ENCODE measurements around the gene RCOR1. TPM values are rescaled to one million over a fixed set of nuclear protein-coding genes. Genes with fewer than 3 reads are reported as not detected.

RCOR1 gene
- total RNA-seq, 1 donor from 2014 or later = 28.5 TPM

DNA sequence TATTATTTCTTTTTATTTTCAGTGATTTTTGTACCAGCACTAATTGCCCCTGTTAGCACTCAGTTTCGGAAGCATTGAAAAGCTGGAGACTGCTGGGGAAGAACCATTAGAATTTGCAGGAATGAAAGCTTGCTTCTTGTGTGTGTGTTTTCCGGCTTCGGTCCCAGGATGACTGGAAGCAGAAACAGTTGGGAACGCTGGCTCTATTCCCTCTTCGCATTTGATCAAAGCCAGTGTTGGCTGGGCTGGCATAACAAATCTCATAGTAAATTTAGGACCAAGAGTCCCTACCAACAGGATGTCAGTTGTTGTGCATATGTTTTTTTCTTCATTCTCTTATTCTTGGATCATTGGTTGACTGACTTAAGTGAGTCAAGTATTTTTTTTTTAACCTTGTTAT, 131.2 kb downstream of the RCOR1 start:
- no peak for DNase-seq (ENCODE audit: low spot score)

DNA sequence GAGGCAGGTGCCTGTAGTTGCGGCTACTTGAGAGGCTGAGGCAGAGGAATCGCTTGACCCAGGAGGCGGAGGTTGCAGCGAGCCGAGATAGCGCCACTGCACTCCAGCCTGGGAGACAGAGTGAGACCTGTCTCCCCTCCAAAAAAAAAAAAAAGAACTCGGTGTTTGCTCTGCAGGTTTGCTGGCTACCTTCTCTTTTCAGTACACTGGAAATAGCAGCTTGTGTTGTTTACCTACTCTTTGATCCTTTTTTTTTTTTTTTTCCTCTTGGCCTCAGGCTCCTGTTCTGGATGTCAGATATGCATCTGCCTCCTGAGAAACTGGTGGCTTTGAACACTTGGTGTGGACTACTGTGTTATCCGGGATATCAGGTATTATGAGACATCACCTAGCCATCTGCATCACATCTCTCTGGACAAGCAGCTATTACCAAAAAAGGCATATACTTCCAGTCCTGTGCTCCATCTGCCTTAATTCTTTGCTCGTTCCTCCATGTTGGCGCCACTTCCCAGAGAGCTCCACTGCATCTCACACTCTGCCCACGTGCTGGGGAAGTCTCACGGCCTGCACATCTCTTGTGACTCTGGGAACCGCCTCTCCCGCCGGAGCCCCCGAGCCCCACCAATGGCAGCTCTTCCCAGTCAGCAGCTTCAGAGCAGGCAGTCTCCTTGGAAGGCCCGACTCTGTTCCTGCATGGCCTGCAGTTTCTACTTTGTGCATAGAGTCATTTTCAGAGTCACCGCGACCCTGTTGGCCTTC, 133.9 kb downstream of the RCOR1 start:
- DNase-seq (ENCODE audit: low spot score) = no peak

DNA sequence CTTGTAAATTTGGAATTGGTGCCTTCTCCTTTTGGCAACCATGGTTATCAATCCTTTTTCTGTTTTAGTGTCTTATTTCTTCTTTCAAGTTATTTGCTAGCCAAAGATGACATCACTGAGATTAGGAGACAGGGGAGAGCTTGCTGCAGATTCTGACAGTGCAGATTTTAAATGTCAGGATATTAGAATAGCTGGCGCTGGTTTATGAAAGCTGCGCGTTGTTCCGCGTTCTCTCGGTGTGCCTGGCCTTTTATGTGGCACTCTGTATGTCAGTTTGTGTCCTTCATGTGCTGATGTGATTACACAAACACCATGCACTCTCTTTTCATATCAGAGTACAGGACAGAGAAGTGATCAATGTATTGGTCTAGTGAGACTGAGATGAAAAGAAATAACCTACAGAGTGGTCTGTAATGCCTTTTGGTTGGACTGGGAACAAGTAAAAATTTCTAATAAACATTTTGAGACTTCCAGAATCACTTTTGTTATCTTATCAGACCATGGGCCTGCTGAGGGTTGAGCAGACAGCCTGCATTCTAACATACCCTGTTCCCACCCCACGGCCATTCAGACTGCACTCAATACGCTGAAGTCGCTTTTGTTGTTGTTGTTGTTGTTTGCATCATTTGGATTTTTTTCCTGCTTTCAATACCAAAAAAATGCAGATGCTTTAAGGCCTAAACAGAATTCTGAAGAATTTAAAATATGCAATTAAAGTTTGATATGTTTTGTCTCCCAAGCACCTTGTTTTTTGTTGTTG, 135.1 kb downstream of the RCOR1 start:
- DNase-seq (ENCODE audit: low spot score) = no peak

DNA sequence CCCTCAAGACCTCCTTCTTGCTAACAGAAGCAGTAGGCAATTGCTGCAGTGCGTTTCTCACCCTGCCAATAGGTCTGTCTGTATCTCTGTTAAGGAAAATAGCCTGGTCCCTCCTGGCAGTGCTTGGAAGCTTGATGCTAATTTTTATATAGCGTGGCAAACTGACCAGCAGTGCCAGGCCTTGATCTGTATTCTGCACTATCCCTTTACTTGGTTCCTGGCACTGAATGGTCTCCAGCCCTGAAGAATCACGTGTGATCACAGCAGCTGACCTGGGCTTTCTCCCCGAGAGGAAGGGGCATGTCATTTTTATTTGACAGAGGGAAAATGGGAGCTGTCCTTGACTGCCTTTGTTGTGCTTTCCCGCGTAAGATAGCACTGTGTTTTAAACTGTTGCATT, 136.1 kb downstream of the RCOR1 start:
- no peak for DNase-seq (ENCODE audit: low spot score)

DNA sequence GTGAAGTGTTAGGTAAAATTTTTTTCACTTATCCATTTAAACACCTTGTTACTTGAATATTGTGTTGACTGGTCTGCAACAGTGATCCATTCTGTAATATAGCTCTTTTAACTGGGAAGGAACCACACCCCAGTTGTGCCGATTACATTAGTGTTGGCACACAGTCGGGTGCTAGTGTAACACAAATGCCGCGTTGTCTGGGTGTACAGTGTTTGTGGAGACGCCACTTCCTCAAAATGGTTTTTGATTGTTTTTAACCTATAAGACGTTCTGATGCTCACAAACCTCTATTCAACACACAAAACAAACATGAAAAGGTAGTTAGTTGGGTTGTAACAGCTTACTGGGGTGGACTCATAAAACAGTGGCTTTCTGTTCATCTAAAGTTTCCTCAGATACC, 136.8 kb downstream of the RCOR1 start:
- no peak for DNase-seq (ENCODE audit: low spot score)

DNA sequence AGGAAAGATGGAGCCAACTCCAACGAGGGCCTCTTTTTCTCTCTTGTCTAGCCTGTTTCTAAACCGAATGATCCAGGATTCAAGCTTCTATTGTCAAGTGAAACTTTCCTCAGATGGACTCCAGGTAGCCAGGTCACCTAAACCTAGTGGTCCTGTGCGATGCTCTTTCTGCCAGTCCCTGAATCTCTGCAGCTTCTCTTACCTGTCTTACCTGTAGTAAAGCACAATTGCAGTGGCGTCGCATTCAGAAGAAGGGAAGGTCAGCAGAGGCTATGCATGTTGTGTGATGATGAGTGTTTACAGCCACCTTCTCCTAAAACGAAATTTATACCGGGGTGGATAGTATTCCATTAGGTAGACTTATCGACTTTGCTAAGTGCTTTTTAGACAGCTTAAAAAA, 137.4 kb downstream of the RCOR1 start:
- no peak for DNase-seq (ENCODE audit: low spot score)

DNA sequence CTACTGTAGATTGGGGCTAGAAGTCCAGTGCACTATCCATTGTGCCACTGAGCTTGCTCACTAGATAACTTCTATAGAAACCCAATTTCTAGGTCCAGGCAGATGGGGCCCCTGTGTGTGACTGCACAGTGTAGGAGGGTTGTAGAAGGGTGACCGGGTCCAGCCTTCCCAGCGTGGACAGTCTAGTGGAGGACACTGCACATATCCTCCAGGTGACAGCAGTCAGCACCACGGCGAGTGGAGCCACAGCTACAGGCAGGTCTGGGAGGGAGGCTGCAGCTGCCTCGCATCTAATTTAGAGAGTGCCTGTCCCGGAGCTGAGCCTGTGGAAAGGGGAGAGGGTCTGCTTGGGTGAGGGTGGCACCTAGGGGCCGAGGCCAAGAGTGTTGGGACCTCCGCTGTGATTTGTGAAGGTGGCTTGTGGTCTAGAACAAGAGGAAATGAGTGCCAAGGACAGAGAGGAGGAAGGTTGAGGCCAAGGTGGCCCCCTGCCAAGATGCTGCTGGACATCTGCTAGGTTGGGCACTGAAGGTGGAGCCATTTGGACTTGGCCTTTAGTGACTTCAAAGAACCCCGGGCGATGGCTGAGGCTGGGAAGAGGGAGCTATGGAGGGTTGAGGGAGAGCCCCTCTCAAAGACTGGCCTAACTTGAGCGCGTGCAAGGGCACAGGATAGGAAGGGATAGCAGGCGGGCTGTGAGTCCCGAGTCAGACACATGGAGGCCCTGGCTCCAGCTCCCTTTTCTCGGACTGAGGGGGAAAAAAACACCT, 138.8 kb downstream of the RCOR1 start:
- no peak for DNase-seq (ENCODE audit: low spot score)

DNA sequence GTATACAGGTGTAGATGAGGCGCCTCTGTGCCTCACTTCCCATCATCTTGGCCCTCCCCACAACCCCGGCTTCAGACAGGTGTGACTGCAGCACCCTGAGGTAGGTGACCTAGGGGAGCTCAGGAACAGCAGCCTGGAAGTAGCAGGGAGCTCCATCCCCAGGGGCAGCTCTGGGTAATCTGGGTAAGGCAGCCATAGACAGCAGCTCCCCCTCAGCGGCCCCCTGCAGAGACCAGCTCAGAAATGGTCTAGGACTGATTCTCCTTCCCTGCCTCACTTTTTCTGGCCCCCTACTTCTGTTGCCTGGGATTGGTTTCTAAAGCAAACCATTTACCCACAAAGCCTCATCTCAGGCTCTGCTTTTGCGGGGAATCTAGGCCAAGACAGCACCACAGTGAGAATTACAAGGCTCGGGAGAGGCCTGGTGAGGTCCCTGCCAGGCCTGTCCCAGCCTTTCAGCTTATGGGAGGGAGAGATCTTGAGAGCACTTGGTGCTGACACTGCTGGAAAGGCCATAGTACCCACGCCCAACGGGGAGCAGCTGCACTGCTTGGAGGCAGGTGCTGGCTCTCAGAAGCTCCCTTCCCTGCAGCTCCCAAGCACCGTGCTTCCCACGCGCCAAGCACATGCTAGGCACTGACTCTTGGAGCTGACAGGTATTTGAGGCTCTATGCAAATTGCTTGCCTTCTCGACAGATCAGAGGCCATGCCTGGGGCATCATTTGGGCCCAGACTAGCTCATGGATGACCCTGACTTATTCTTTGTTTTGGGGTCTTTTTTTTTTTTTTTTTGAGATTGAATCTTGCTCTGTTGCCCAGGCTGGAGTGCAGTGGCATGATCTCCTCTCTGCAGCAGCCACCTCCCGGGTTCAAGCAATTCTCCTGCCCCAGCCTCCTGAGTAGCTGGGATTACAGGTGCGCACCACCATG, 139.7 kb downstream of the RCOR1 start:
- no peak for DNase-seq (ENCODE audit: low spot score)

DNA sequence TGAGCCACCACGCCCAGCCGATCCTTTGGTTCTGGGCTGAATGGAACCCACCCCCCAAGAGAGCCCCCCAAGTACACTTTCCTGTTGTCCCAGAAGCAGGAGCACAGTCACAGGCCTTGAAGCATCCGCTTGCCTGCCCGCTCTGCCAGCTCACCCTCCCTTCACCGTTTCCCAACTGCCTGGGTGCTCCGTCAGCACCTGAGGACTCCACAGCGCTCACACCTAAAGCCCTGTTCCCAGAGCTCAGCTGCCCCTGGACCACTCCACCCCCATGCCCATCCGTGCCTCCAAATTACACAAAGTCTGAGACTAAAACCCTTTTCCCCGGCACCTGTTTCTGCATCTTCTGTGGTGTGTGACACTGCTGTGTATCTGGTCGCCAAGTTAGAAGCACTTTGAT, 140.5 kb downstream of the RCOR1 start:
- no peak for DNase-seq (ENCODE audit: low spot score)

DNA sequence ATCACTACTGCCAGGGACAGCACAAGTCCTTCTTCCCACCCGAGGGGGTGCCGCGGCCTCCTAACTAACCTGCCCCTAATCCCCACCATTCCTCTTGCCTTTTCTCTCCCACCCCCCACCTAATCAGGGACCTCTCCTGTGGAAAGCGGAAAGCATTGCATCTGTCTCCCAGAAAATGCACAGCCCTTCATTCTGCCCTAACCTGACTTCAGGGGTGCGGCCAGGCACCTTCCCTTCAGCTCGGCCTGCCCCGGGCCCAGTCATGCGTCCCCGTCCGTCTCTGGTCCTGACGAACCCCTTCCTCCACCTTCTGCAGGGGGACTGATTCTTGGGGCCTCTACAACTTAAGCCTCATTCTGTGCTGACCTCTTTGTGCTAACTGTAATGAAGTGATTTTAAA, 140.9 kb downstream of the RCOR1 start:
- DNase-seq (ENCODE audit: low spot score) = no peak

DNA sequence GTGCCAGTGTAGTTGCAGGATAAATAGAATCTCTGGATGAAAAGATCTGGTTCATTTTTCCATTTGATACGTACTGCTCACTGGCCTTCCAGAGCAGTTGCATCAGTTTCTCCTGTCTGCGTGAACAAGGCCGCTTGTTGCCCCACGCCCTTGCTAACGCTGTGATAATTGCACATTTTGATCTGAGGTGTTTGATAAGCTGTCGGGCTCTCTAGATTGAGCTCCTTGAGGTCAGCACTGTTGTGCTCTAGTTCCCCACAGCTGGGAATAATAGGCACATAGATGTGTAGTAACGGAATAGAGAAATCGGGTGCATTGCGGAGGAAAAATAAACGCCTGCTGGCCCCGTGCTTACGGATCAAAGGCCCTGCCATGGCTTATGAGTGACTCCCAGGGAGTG, 142.0 kb downstream of the RCOR1 start:
- DNase-seq (ENCODE audit: low spot score) = no peak

DNA sequence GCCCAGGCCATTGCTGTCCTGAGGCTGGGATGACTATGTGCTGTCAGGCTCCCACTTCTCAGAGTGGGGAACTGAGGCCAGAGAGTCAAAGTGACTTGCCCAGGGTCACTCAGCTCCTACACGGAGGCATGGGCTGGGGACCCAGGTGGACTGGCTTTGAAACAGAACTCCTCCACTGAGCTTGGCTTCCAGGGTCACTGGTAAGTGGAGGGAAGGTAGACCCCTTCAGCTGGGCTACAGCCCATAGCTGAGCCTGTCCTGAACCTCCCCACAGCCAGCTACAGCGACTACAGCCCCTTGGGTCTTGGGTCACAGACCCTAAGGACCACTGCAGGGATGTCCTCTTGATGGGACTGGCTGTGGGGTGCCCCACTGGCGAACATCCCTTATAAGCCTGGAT, 144.5 kb downstream of the RCOR1 start:
- DNase-seq (ENCODE audit: low spot score) = no peak

DNA sequence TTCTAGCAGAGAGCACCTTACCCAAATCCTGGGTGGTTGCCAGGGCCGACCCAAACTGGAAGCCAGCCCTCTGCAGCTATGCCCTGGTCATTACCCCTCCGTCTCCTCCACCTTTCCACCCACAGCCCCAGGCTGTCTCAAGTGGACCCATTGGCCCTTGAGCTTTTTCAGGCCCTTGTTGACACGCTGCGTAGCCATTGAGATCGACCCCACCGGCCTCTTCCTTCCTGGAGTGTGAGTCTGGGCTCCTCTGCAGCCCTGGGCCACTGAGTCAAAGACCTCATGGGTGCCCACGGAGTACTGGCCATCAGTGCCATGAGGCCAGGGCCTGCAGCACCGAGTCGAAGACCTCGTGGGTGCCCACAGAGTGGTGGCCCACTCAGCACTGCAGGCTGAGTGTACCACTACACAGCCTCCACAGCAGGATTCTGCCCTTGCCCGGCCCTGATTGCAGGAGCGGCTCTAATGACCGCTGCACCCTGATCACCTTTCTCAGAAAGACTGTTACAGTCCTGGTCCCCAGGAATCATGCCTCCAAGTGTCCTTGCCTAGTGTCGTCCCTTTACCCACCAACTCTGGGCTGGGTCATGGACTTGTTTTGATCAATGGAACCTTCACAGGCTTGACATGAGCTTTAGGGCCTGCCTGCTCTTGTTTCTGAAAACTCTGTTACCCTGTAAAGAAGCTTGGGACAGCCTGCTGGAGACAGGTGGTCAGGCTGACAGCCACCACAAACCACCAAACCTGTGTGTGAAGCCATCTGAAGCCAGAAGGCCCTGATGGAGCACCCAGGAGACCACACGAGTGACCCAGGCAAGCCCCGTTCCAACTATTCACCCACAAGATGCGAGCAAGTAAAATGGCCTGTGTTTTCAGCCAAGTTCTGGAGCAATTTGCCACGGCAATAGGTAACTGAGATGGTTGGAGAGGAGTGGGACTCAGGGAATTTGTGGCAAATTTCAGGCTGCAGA, 145.2 kb downstream of the RCOR1 start:
- no peak for DNase-seq (ENCODE audit: low spot score)

DNA sequence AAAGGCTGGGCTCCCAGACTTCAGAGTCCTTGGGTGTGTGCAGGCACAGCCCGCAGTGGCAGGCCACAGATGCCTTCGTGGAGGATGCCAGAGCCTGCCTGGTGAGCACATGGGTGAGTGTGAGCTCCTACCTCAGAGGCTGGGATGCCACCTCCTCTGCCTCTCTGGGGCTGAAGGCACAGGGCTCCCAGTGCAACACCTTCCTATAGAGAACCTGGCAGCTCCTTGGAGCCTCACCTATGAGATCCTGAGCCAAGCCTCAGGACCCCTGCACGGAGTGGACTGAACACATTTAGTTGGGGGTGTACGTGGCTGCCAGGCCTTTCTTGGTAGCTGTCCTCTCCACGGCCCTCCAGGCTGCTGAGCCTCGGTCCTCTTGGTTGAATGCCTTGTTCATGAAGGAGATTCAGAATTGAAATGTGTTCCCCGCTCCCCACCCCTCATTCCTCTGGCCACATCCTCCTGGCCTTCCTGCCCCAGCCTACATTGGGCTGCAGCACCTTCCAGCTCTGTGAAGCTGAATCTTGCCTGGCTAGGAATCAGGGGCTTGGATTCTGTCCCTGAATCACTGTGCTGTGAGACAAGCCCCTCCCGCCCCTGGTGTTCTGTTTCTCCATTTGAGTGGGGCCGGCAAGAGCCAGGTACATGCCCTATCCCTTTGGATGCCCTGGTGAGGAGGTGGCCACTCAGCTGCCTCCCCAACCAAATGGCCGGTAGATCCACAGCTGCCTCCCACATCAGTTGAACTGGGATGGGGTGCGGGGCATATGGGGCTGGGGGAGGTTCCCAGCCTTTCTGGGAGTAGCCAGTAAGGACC, 146.1 kb downstream of the RCOR1 start:
- no peak for DNase-seq (ENCODE audit: low spot score)

DNA sequence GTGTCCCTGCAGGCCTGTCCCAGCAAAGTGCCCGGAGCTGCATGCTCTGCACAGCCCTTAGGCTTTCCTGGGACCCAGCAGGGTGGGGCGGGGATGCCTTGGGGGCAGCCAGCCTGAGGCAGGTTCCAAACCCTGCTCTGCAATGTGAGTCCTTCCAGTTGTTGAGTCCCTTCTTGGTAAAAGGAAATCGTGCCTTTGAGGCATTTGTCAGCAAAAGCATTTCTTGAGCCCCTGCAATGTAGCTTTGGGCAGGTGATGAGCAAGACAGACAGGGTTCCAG, 146.7 kb downstream of the RCOR1 start:
- DNase-seq (ENCODE audit: low spot score) = no peak

DNA sequence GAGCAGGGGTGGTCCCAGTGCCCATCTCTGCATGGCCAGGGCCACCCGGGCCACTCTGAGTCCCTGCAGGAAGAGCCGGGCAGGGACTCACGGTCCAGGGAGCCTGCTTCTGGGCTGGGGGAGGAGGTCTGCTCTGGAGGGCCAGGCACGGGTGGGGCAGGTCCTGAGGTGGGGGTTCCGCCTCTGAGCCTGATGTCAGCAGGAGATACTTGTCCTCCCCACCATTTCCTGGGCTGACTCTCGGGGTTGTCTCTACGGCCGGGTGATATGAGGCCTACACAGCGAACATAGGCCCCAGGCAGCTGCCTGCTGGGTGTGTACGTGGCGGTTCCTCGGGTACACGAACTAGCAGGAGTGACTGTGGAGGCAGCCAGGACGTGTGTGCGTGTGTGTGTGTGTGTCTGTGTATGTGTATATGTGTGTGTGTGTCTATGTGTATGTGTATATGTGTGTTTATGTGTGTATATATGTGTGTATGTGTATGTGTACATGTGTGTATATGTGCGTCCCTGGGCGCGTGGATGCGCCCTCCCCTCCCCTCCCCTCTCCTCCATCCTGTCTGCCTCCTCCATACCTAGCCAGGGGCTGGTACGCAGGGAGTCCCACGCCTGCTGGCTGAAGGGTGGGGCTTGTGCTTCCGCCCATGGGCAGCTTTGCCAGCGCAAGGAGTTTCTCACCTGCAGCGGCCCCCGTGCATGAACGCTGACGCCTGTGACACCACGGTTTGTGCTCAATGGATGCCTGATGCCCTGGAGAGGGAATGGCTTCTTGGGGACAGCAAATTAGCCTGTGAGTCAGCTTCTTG, 154.4 kb downstream of the RCOR1 start:
- DNase-seq (ENCODE audit: low spot score) = no peak

DNA sequence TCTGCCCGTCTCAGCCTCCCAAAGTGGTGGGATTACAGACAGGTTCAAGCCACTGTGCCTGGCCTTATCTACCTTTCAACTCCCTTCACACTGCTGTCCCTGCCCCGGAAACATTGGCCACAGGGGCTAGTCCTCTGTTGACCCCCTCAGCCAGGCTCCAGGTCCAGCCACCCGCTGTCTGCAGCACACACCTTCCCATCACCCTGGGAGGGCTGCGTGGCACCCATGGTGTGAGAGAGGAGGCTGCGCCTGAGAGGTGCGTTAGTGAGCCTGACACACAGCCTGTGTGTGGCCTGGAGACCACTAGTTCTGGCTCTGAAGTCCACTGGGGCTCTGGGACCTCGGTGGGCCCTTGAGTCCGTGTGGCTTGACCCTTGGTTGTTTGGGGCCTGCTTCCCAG, 156.4 kb downstream of the RCOR1 start:
- DNase-seq (ENCODE audit: low spot score) = no peak

DNA sequence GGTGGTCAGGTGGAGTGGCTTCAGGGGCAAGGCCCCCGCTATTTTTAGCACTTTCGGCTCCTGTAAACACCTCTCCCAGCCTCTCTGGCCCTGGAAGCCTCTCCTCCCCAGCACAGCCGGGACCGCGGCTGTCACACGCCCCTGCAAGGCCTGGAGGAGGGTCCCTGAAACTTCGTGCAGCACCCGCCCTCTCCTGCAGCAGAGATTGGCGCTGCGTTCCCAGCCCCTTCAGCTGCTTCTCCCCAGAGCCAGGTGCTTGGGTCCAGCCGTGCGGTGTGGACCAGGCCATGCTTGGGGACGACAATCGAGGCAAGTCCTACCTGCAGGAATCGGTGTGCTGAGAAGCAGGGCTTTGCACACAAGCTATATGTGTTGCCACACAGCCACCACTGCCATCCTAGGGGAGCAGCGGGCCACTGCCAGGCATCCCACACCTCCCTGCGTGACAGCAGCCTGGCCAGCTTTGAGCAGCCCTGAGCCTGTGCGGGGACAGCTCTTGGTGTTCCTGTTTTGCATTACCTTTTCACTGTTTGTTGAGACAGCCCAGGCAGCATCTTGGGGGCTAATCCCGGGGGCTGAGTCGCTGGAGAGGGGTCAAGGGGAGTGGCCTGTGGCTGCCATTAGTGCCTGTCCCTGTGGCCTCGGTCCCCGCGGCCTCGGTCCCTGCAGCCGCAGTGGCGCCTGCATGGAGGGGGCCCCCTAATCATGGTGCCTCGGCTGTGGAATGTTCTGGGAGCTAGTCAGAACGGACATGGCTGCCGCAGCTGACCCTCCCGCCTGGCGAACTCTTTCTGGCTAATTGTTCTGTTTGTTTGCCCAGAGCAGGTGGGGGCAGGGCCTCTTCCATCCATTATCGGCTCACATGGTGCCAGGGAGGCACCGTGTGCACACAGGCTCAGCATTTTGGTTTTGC, 157.2 kb downstream of the RCOR1 start:
- no peak for DNase-seq (ENCODE audit: low spot score)

All from mucosa of gallbladder (tissue), 1 donor.